ENCODE results near the gene OGFR. TPM values are rescaled to one million over a fixed set of nuclear protein-coding genes. Genes with fewer than 3 reads are reported as not detected.

The OGFR gene
- total RNA-seq: 35.0 and 36.6 TPM in 2 replicates

DNA sequence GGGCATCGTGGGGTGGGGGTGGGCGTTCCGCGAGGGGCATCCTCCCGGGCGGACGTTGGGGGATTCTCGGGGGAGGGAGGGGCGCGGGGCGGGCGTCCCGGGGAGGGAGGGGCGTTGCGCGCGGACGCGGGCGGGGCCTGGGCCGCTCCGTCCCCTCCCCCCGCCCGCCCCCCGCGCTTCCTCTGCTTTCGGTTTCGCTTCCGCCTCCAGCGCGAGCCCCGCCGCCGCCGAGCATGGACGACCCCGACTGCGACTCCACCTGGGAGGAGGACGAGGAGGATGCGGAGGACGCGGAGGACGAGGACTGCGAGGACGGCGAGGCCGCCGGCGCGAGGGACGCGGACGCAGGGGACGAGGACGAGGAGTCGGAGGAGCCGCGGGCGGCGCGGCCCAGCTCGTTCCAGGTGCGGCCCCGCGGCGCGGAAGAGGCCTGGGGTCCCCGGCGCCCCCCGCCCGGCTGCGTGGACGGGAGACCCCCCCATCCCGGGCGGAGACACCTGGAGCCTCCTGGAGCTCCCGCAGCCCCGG lies at the start of gene OGFR:
Gene OGFR (plus strand): TSS at position 209 of the 528 bp plus-strand sequence. CDS start 25 bp downstream, at position 234.

DNA sequence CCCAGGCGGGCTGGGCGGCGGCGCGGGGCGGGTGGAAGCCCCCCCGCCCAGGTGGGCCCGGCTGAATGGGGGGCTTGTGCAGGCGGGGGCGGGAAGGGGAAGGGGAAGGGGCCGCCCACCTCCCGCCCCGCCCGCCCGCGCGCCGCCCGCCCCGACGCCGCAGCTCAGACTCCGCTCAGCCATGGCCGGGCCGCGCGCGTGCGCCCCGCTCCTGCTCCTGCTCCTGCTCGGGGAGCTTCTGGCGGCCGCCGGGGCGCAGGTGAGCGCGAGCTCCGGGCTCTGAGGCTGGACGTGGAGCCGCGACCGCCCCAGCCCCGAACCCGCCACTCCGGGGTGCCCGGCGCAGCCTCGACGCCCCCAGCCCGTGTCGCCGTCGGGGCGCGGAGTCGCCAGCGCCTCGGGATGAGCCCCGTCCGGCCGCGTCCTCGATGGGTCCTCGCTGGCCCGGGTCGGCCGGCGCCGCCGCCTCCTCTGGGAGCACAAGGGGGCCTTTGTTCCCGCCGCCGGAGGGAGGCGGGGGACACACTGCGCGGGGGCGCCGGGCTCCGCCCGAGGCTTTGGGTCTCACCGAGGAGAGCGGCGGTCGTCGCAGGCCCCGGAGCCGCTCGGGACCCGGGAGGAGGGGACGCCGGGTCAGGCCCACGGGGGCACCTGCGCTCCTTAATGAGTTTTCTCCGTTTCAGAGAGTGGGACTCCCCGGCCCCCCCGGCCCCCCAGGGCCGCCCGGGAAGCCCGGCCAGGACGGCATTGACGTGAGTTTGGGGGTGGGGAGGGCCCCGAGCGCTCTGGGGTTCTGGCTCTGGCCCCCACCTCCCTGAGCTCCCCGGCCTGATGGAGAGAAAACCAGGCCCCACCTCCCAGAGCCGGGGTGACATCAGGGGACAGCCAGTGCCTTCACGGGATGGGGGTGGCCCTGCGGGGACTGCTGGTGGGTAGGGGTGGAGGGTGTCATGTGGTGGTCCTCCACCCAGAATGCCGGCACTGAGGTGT lies 12.5 kb downstream of the OGFR start, which contains the start of gene COL9A3:
Gene COL9A3 (plus strand): TSS at position 167 of the 990 bp plus-strand sequence. CDS start 15 bp downstream, at position 182.

DNA sequence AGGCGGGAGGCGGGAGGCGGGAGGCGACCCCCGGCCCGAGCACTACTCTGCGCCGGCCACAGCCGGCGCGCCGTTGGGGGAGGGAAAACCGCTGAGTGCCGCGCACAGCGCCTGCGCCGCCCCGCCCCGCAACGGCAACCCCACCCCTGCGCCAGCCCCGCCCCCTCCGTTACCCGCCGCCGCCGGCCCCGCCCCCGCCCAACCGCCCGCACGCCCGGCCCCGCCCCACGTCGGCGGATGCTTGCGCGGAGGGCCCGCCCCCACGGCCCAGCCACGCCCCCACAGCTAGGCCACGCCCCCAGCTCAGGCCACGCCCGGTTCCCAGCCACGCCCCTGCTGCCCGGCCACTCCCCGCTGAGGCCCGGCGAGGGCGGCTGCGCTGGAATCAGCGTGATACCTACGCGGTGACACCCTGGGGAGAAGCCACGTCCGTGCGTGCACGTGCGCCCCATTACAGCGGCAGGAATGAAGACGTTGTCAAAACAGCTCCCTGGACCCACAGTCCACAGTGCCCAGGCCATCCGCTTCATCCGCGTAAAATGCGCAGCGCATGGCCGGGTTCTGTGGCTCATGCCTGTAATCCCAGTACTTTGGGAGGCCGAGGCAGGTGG lies 57.2 kb downstream of the OGFR start, which contains the start of gene TCFL5:
Gene TCFL5 (minus strand): TSS at position 97 of the 611 bp plus-strand sequence. CDS start 152 bp downstream, outside the sequence.

Other genes starting within 250 kb of the OGFR start
- gene SLCO4A1, start 162.3 kb upstream of the OGFR start, total RNA-seq: 0.38 and 0.55 TPM in 2 replicates
- 0.23 TPM in 1 of 2 replicates, not detected in the other for gene NTSR1, start 96.0 kb upstream of the OGFR start, total RNA-seq
- gene MRGBP, start 8.4 kb upstream of the OGFR start, total RNA-seq: 18.4 and 25.6 TPM in 2 replicates
- gene COL9A3, start 12.2 kb downstream of the OGFR start, total RNA-seq: 6.2 and 6.9 TPM in 2 replicates
- 13.8 and 15.7 TPM in 2 replicates for gene TCFL5, start 57.0 kb downstream of the OGFR start, total RNA-seq
- gene DIDO1, start 121.7 kb downstream of the OGFR start, total RNA-seq: 23.4 and 24.3 TPM in 2 replicates
- 22.1 and 28.0 TPM in 2 replicates for gene GID8, start 133.3 kb downstream of the OGFR start, total RNA-seq
- gene SLC17A9, start 147.9 kb downstream of the OGFR start, total RNA-seq: 0.08 and 0.34 TPM in 2 replicates
- gene BHLHE23, start 202.1 kb downstream of the OGFR start, total RNA-seq: not detected in 2 replicates